MG63 (cell line): ENCODE measurements around the gene COL11A2. TPM values are rescaled to one million over a fixed set of nuclear protein-coding genes. Genes with fewer than 3 reads are reported as not detected.

ENCODE experiments used
- DNase-seq: peaks from one replicate; pipeline ENCODE4 v3.0.0-alpha.2; 2020
- H3K27me3 ChIP-seq: fragments of 250-450 bp; sonication (Bioruptor Pico); 2 replicates; pipeline ENCODE4 v1.5.1; 2020; ENCODE audit warnings: mild to moderate bottlenecking, moderate library complexity
- H3K36me3 ChIP-seq: fragments of 250-450 bp; sonication (Bioruptor Pico); 2 replicates; pipeline ENCODE4 v1.5.1; 2020; ENCODE audit warnings: mild to moderate bottlenecking, moderate library complexity
- H3K4me3 ChIP-seq: fragments of 250-450 bp; sonication (Bioruptor Pico); 2 replicates; pipeline ENCODE4 v1.5.1; 2020; ENCODE audit warnings: mild to moderate bottlenecking, moderate library complexity
- H3K9me3 ChIP-seq: fragments of 250-450 bp; sonication (Bioruptor Pico); 2 replicates; pipeline ENCODE4 v1.5.1; 2020; ENCODE audit warnings: mild to moderate bottlenecking, moderate library complexity
- total RNA-seq: library from RNA; depleted of rRNA; stranded (reverse); fragments of >200 nt; shearing (Covaris generic); gene quantifications from 2 replicates; pipeline ENCODE4 v1.2.3, GENCODE V29; 2014; ENCODE audit warnings: low replicate concordance

Gene COL11A2
- total RNA-seq, 1 experiment from 2014 or later: 0.99 TPM

GRCh38 chr6:33169291-33170175 lies 22.7 kb downstream of the COL11A2 start:
- Histone ChIP-seq H3K4me3 (no peak overlapping the region), H3K36me3 (no peaks in the 10 kb centered on the region), H3K27me3 (no peaks in the 10 kb centered on the region), H3K9me3 (no peaks in the 10 kb centered on the region)
- DNase-seq: no peak

GRCh38 chr6:33168639-33169038 lies 23.6 kb downstream of the COL11A2 start:
- no peaks in the 10 kb centered on the region for H3K36me3 ChIP-seq
- DNase-seq: no peak
- no peak overlapping the region for H3K4me3 ChIP-seq

GRCh38 chr6:33168284-33168601 lies 24.0 kb downstream of the COL11A2 start:
- no peak for DNase-seq
- no peak overlapping the region for H3K4me3 ChIP-seq
- no peaks in the 10 kb centered on the region for H3K27me3 ChIP-seq
- no peaks in the 10 kb centered on the region for H3K9me3 ChIP-seq
- no peaks in the 10 kb centered on the region for H3K36me3 ChIP-seq

More at GRCh38 chr6:33168639-33169038, 23.6 kb downstream of the COL11A2 start:
- Histone ChIP-seq H3K27me3 (no peaks in the 10 kb centered on the region), H3K9me3 (no peaks in the 10 kb centered on the region)

GRCh38 chr6:33167374-33168283 lies 24.6 kb downstream of the COL11A2 start:
- H3K9me3 ChIP-seq: no peaks in the 10 kb centered on the region
- H3K36me3 ChIP-seq: no peaks in the 10 kb centered on the region
- H3K4me3 ChIP-seq: no peak overlapping the region
- no peaks in the 10 kb centered on the region for H3K27me3 ChIP-seq
- no peak for DNase-seq

GRCh38 chr6:33166811-33167210 lies 25.5 kb downstream of the COL11A2 start:
- Histone ChIP-seq H3K4me3 (no peak overlapping the region), H3K27me3 (no peaks in the 10 kb centered on the region), H3K9me3 (no peaks in the 10 kb centered on the region), H3K36me3 (no peaks in the 10 kb centered on the region)
- no peak for DNase-seq

GRCh38 chr6:33166363-33166762 lies 25.9 kb downstream of the COL11A2 start:
- Histone ChIP-seq H3K36me3 (no peaks in the 10 kb centered on the region), H3K4me3 (no peak overlapping the region), H3K27me3 (no peaks in the 10 kb centered on the region), H3K9me3 (no peaks in the 10 kb centered on the region)
- DNase-seq: no peak

- Histone ChIP-seq H3K36me3 (no peaks in the 10 kb centered on the region), H3K27me3 (no peaks in the 10 kb centered on the region), H3K9me3 (no peaks in the 10 kb centered on the region), H3K4me3 (no peak overlapping the region)
- no peak for DNase-seq
Measured at GRCh38 chr6:33165581-33166258, 26.5 kb downstream of the COL11A2 start.

GRCh38 chr6:33164665-33165373 lies 27.4 kb downstream of the COL11A2 start:
- Histone ChIP-seq H3K27me3 (no peaks in the 10 kb centered on the region), H3K36me3 (no peaks in the 10 kb centered on the region), H3K4me3 (no peak overlapping the region), H3K9me3 (no peaks in the 10 kb centered on the region)
- no peak for DNase-seq

GRCh38 chr6:33164176-33164575 lies 28.1 kb downstream of the COL11A2 start:
- H3K36me3 ChIP-seq: no peaks in the 10 kb centered on the region
- DNase-seq: no peak
- H3K4me3 ChIP-seq: no peak overlapping the region
- no peaks in the 10 kb centered on the region for H3K27me3 ChIP-seq
- no peaks in the 10 kb centered on the region for H3K9me3 ChIP-seq

GRCh38 chr6:33163540-33163939 lies 28.7 kb downstream of the COL11A2 start:
- no peaks in the 10 kb centered on the region for H3K9me3 ChIP-seq
- no peaks in the 10 kb centered on the region for H3K27me3 ChIP-seq
- H3K4me3 ChIP-seq: no peak overlapping the region
- DNase-seq: no peak
- H3K36me3 ChIP-seq: no peaks in the 10 kb centered on the region

GRCh38 chr6:33161354-33162331 lies 30.6 kb downstream of the COL11A2 start:
- peak; percentile 98 for DNase-seq
- peak overlapping the region; percentile 51 for H3K4me3 ChIP-seq
- H3K36me3 ChIP-seq: no peaks in the 10 kb centered on the region
- no peaks in the 10 kb centered on the region for H3K9me3 ChIP-seq
- H3K27me3 ChIP-seq: no peaks in the 10 kb centered on the region

- no peaks in the 10 kb centered on the region for H3K9me3 ChIP-seq
- no peaks in the 10 kb centered on the region for H3K27me3 ChIP-seq
- no peaks in the 10 kb centered on the region for H3K36me3 ChIP-seq
- peak overlapping the region; percentile 51 for H3K4me3 ChIP-seq
- peak; percentile 100 for DNase-seq
Measured at GRCh38 chr6:33160728-33161344, 31.4 kb downstream of the COL11A2 start.

- Histone ChIP-seq H3K36me3 (no peaks in the 10 kb centered on the region), H3K9me3 (no peaks in the 10 kb centered on the region), H3K27me3 (no peaks in the 10 kb centered on the region), H3K4me3 (no peak overlapping the region)
- no peak for DNase-seq
Measured at GRCh38 chr6:33160096-33160495, 32.2 kb downstream of the COL11A2 start.

GRCh38 chr6:33156964-33157363 lies 35.3 kb downstream of the COL11A2 start:
- no peaks in the 10 kb centered on the region for H3K27me3 ChIP-seq
- H3K9me3 ChIP-seq: peaks cover 5% of the 10 kb centered on the region
- DNase-seq: no peak
- no peaks in the 10 kb centered on the region for H3K36me3 ChIP-seq
- no peak overlapping the region for H3K4me3 ChIP-seq

GRCh38 chr6:33156561-33156960 lies 35.7 kb downstream of the COL11A2 start:
- peak; percentile 51 for DNase-seq
- no peak overlapping the region for H3K4me3 ChIP-seq
- H3K9me3 ChIP-seq: peaks cover 8% of the 10 kb centered on the region
- H3K27me3 ChIP-seq: no peaks in the 10 kb centered on the region
- H3K36me3 ChIP-seq: no peaks in the 10 kb centered on the region
